Fibroblast of the aortic adventitia (primary cell): ENCODE results near the gene PPL. TPM values are rescaled to one million over a fixed set of nuclear protein-coding genes. Genes with fewer than 3 reads are reported as not detected.

Experiments
- DNase-seq: peaks from one replicate; pipeline ENCODE4 v3.0.0-alpha.2; 2010; ENCODE audit warnings: low read depth
- H3K4me3 ChIP-seq: 2 replicates; pipeline ENCODE4 v1.5.1; 2011; ENCODE audit warnings: low read depth, mild to moderate bottlenecking, control low read depth, low read length, moderate library complexity
- total RNA-seq: library from RNA; depleted of rRNA; stranded (reverse); fragments of >200 nt; gene quantifications from 2 replicates; pipeline ENCODE4 v1.2.3, GENCODE V29; 2012; ENCODE audit warnings: low replicate concordance
- TF ChIP-seq, protein P1 (sequence below): IDR thresholded peaks from 2 replicates; pipeline ENCODE4 v1.5.1; 2011; ENCODE audit warnings: mild to moderate bottlenecking, low read length, control low read depth, inconsistent platforms; ENCODE audit not compliant: insufficient read depth

Gene PPL
- total RNA-seq, 1 donor, result 57.9 TPM

DNA sequence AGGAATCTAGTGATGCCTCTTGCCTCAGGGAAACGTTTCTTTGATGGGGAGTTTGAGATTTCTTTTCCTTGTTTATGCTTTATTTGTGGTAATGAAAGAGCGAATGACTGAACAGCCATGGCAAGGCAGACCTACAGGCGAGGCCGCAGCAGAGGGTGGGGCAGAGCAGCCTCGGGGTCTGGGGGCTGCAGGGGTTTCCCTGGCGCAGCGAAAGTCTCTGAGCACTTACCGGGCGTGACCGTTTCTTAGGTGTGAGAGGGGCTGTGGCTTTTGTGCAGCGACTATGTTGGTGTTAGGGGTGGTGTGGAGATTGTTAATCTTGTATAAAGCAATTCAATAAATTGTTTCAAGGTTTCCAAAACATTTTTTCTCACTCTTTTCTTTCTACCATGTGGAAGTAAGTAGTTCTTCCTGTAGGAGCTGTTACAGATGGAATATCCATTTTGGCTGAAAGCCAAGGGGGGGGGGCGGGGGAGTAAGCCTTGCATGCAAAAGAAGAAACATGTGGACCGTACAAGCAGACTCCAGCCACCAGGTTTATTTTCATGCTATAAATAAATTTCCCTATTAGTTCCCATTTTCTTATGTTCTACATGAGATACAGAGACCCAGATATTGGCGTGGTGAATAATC, 54.8 kb downstream of the PPL start:
- H3K4me3 ChIP-seq, result no peak overlapping the region
- peak; percentile 46 for DNase-seq
- TF ChIP-seq, protein P1, sequence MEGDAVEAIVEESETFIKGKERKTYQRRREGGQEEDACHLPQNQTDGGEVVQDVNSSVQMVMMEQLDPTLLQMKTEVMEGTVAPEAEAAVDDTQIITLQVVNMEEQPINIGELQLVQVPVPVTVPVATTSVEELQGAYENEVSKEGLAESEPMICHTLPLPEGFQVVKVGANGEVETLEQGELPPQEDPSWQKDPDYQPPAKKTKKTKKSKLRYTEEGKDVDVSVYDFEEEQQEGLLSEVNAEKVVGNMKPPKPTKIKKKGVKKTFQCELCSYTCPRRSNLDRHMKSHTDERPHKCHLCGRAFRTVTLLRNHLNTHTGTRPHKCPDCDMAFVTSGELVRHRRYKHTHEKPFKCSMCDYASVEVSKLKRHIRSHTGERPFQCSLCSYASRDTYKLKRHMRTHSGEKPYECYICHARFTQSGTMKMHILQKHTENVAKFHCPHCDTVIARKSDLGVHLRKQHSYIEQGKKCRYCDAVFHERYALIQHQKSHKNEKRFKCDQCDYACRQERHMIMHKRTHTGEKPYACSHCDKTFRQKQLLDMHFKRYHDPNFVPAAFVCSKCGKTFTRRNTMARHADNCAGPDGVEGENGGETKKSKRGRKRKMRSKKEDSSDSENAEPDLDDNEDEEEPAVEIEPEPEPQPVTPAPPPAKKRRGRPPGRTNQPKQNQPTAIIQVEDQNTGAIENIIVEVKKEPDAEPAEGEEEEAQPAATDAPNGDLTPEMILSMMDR, result no peak

DNA sequence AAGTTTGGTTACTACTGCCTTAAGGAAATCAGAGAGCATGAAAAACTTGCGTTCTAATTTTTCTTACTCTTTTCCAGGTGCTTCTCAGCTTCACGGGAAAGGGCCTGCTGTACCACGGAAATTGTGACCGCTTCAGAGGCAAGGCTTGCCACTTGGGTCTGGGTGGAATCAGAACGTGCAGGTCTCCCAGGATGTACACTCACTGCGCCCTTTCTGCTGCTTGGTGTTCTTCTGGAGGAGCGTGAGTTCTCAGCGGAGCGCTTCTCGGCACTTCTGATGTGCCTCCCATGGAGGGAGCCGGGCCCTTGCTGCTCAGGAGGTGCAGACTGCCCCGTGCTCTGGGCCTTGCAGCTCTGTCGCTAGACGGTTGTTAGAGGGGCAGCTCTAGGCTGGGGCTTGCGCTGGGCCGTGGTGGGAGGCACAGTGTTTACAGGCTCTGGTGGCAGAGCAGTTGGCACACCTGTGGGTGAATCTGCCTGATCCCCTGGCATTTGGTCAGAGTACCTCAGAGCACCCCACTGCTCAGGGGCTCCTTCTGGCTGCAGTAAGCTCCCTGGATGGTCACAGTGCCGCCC, 56.9 kb downstream of the PPL start:
- DNase-seq, result no peak
- TF ChIP-seq, protein P1, result no peak
- H3K4me3 ChIP-seq, result no peak overlapping the region

DNA sequence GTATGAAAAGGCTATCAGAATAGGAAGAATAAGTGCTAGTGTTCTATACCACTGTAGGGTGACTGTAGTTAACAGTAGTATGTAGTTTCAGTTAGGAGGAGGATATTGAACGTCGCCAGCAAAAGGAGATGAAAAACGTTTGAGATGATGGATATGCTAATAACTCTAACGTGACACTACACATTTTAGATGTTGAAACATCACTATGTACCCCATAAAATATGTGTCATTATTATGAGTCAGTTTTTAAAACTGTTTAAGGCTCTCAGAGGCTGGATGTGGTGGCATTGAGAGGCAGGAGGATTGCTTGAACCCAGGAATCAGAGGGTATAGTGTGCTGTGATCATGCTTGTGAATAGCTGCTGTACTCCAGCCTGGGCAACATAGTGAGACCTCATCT, 57.9 kb downstream of the PPL start:
- no peak for DNase-seq
- no peak overlapping the region for H3K4me3 ChIP-seq
- TF ChIP-seq, protein P1, result no peak

DNA sequence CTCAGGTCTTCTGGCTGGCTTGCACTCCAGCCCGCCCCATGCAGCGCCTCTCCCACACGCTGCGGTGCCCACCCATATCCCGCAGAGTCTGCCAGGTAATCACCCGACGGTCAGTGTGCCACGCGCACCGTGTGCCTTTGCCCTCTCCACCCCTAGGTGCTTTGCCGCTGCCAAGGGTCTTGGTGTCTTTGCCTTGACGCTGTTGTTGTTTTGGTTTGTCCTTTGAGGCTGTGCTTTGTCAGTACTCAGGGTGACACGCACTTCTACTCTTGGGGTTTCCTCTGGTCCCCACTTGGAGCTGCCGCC, 59.6 kb downstream of the PPL start:
- TF ChIP-seq, protein P1, result no peak
- no peak overlapping the region for H3K4me3 ChIP-seq
- DNase-seq, result no peak

DNA sequence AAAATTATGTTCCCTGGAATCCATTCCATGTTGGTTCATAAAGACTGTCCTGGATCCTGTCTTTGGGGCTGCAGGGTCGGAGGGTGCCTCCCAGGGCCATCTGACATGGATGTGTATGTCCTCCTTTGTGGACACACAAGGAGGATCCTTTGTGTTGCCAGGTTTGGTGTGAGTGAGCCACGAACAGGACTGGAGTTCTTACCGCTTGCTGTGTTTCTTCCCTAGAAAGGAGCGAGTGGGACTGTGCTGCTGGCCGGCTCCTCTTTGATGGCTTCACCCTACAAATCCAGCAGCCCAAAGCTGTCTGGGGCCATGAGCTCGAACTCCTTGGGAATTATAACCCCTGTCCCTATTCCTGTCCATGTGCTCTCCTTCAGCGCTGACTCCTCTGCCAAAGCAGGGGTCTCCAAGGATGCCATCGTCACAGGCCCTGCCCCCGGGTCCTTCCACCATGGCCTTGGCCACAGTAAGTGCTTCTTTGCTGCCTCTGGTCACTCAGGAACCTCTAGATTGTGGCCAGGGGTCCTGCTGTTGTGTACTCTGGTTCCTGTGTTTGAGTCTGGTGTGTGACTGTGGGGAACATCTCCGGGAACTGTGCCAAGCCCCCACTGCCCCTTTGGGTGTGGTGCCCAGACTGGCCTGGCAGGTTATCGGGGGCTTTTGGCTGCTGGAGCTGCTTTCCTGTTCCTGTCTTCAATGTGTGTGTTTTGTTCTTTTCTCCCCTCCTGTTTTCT, 60.1 kb downstream of the PPL start:
- no peak for DNase-seq
- no peak overlapping the region for H3K4me3 ChIP-seq
- TF ChIP-seq, protein P1, result no peak

DNA sequence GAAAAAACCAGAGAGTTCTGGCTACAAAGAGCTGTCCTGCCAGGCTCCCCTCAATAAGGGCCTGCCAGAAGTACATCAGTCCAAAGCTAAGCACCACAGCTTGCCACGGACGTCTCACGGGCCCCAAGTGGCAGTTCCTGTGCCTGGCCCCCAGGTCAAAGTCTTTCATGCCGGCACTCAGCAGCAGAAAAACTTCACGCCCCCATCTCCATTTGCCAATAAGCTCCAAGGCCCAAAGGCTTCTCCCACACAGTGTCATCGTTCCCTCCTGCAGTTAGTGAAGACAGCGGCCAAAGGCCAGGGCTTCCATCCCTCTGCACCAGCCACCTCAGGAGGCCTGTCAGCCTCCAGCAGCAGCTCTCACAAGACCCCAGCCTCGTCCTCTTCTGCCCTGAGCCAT, 62.3 kb downstream of the PPL start:
- DNase-seq, result no peak
- TF ChIP-seq, protein P1, result no peak
- H3K4me3 ChIP-seq, result no peak overlapping the region
